GM21528 (cell line): ENCODE results near the gene LPP.

Source experiments
- ATAC-seq: cut with Tn5 transposase; IDR thresholded peaks from one replicate; pipeline ENCODE4 v1.9.1; 2021; ENCODE audit warnings: mild to moderate bottlenecking, moderate library complexity; ENCODE audit not compliant: unreplicated experiment, low FRiP score

The LPP gene

GRCh38 chr3:188826574-188826973 lies 672.6 kb downstream of the LPP start:
- no peak for ATAC-seq

GRCh38 chr3:188827103-188827502 lies 673.1 kb downstream of the LPP start:
- no peak for ATAC-seq

DNA sequence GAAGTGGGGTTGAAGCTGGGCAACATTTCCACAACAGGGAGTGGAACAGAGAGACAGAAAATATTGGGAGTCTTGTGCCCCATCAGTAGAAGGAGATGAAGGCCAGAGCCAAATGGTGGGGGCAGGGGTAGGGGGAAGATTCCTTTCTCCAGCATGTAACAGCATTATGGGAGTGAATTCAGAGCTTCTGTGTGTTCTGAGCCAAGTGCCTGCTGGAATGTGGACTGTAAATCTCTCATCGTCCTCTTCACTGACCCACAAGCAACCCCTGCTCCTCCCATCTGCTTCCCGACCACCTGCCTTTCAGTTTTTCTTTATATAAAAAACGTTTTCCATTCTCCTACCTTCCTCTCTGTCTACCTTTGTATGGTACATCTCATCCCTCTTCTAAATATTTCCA lies 673.6 kb downstream of the LPP start:
- no peak for ATAC-seq

- no peak for ATAC-seq
Measured at GRCh38 chr3:188829130-188829529, 675.2 kb downstream of the LPP start.

- ATAC-seq, result no peak
Measured at GRCh38 chr3:188829576-188829975, 675.6 kb downstream of the LPP start.

- ATAC-seq, result no peak
Measured at GRCh38 chr3:188830893-188831292, 676.9 kb downstream of the LPP start.

DNA sequence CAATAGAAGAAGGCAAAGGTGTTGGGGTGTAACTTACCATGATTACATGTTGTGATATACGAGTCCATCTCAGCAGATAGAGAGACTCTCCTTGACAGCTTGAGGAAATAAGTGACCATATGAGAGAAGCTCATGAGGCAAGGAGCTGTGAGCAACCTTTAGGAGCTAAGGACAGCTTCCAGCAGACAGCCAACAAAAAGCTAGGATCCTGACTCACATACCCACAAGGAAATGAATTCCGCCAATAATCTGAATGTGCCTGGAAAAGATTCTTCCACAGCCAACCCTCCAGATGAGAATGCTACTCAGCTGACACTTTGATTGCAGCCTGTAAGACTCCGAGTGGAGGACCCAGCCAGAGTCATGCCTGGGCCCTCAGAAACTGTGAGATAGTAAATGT lies 678.2 kb downstream of the LPP start:
- ATAC-seq, result no peak

DNA sequence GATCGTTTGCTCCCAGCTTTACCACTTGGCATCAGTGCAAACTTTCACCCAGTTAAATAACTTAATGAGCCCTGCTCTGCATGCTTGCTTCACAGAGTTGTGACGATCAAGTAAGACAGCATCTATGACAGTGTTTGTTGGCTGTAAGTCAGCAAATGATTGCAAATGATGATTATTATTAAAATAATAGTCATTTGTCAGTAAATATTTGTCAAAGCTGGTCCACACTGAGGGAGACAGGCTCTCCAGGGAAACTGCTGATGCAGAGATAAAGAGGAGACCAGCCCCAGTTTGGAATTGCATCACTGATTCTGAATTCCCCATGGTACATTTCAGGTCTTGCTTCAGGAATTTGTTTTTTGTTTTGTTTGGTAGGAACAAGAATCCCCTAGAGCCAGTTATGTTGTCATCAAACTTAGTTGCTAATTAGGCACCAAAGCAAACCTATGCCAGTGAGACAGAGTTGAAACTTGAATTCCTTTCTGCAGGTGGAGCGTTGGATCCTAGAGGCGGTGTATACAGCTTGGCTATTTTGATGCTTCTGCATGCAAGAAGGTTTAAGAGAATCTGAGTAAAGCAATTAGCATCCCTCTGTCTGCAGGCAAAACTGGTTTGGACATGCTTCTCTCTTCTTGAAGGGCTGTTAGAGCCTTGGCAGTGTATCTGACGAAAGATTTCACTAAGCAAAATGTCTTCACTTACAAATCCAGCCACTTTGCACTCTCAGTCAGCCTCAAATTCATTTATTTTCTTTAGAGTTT lies 679.2 kb downstream of the LPP start:
- ATAC-seq, result no peak

DNA sequence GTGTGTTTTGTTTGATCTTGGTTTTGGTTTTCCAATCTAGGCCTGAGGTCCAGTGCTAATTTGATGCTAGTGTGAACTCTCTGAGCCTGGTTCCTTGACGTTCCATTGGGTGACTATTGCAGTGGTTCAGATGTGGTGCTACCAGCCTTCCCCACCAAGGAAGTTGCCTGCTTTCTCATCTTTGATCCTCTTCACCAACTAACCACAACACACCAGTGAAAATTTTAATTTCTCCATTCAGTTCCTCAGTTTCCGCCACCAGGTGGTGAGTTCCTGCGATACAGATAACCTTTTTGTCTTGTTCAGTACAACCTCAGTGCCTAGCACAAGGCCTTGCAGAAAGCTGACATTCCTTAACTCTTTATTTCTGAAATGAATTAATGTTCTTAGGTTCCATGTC lies 680.4 kb downstream of the LPP start:
- no peak for ATAC-seq

- no peak for ATAC-seq
Measured at GRCh38 chr3:188839187-188839695, 685.3 kb downstream of the LPP start.

DNA sequence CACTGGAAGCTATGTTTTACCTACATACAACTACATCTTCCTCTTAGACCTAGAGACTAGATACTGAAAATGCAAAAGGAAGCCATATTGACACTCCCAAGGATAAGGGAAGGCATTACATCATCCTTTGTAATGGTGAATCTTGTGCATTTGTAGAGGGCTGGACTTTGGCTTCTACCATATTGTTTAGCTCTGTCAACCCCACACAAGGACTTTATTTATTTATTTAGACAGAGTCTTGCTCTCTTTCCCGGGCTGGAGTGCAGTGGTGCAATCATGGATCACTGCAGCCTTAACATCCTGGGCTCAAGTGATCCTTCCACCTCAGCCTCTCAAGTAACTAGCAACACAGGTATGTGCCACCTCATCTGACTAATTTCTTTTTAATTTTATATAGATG lies 686.3 kb downstream of the LPP start:
- ATAC-seq, result no peak

DNA sequence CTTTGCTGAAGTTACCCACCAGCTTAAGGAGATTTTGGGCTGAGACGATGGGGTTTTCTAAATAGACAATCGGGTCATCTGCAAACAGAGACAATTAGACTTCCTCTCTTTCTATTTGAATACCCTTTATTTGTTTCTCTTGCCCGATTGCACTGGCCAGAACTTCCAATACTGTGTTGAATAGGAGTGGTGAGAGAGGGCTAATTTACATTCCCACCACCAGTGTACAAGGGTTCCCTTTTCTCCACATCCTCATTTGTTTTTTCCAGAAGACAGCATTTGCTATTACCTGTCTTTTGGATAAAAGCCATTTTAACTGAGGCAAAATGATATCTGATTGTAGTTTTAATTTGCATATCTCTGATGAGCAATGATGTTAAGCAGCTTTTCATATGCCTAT lies 687.9 kb downstream of the LPP start:
- ATAC-seq, result no peak

- no peak for ATAC-seq
Measured at GRCh38 chr3:188842639-188843038, 688.7 kb downstream of the LPP start.

DNA sequence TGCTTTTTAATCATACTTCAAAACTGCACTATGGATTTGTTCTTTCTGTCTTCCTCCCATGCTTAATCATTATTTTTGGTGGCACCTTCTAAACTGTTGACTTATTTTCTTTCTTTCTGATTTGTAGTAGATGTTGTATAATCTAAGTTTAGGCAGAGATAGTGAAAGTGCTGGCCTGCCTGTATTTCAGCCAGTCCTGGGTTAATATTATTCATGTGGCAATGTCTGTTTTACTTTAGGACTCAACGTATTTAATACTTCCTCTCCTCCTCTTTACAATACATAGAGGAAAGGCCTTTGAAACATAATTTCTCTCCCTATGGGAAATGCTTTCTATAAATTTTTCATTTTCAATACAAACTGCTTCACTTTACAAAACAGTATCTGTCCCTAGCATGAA lies 690.1 kb downstream of the LPP start:
- no peak for ATAC-seq

GRCh38 chr3:188845514-188845913 lies 691.6 kb downstream of the LPP start:
- no peak for ATAC-seq

GRCh38 chr3:188848947-188849346 lies 695.0 kb downstream of the LPP start:
- no peak for ATAC-seq

DNA sequence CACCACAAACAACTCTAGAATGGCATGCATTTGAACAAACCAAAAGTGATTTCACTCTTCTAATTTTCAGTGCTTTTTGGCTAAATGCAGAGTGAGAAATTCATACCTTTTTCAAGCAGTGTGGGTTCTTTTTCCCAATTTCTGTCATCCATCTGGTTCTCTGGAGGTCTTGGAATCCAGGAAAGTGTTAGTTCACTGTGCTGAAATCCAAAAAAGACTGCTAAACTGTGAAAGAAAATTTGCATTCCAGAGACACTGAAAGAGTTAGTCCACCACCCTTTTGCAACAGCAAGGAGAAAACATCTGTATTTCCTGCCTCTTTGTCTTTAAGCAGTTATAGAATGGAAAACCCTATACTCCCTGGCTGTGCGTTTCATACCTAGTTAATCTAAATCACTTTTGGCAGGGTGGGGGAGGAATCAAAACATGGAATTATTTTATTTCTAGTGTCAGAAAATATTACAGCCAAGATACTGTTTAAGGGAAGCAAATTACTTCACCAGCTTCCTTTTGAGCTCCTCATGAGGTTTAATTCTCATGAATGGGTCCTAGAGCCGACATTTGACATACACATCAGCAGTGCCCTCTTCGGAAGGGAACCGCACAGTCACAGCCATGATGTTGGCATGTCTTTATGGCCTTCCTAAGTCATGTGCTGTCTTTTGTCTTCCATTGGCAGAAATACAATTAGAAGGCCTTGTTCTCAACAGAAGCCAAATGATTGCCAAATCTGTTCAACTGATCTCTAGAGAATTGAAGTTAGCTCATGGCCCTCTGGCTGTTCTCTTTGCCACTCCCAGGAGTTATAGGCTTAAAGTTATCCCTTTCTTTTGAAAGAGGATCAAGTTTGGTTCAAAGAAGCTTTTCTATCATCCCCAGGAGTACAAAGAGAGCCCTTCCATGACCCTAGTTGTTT lies 700.2 kb downstream of the LPP start:
- no peak for ATAC-seq

GRCh38 chr3:188854772-188855149 lies 700.8 kb downstream of the LPP start:
- no peak for ATAC-seq

GRCh38 chr3:188855675-188856074 lies 701.7 kb downstream of the LPP start:
- ATAC-seq, result no peak

GRCh38 chr3:188860147-188860546 lies 706.2 kb downstream of the LPP start:
- ATAC-seq, result no peak

- ATAC-seq, result no peak
Measured at GRCh38 chr3:188861842-188862744, 708.1 kb downstream of the LPP start.
